Uterus (tissue), 4 donors: Measurements from ENCODE around the gene FBLN5. TPM values are rescaled to one million over a fixed set of nuclear protein-coding genes. Genes with fewer than 3 reads are reported as not detected.
A peak's percentile ranks its signal among the peaks of the same experiment; 100 is the strongest.

Experiments
- DNase-seq, 2 donors: peaks; one replicate each; pipeline ENCODE4 v3.0.0-alpha.2; 2019 to 2020
- H3K27ac ChIP-seq, 2 donors: fragments of 200-600 bp; sonication (generic); 1 replicate in 1 of 2; 2 replicates in 1 of 2; pipeline ENCODE4 v1.5.1; 2016 to 2018
- H3K27me3 ChIP-seq, 2 donors: fragments of 200-600 bp; sonication (generic); one replicate each; pipeline ENCODE4 v1.5.1; 2018 to 2019; ENCODE audit warnings: control low read depth in 1 of 2
- H3K36me3 ChIP-seq, 2 donors: fragments of 200-600 bp; sonication (generic); one replicate each; pipeline ENCODE4 v1.5.1; 2019; ENCODE audit warnings: control low read depth in 1 of 2
- H3K4me1 ChIP-seq, 2 donors: fragments of 200-600 bp; sonication (generic); one replicate each; pipeline ENCODE4 v1.5.1; 2018 to 2019; ENCODE audit warnings: control low read depth in 1 of 2
- H3K4me3 ChIP-seq, 2 donors: fragments of 200-600 bp; sonication (generic); 1 replicate in 1 of 2; 2 replicates in 1 of 2; pipeline ENCODE4 v1.5.1; 2018 to 2019; ENCODE audit warnings: mild to moderate bottlenecking in 1 of 2
- H3K9me3 ChIP-seq, 2 donors: fragments of 200-600 bp; sonication (generic); one replicate each; pipeline ENCODE4 v1.5.1; 2019; ENCODE audit warnings: control low read depth in 1 of 2
- CTCF ChIP-seq, 4 experiments: fragments of 200-600 bp in 2 of 4; fragments of 450-650 bp in 2 of 4; sonication (generic) in 2 of 4; IDR thresholded peaks; one replicate each; pipeline ENCODE4 v1.5.1; 2016 to 2019; ENCODE audit warnings: antibody characterized with exemption in 4 of 4, mild to moderate bottlenecking in 2 of 4, moderate library complexity in 1 of 4
- POLR2A ChIP-seq, 2 donors: fragments of 450-650 bp; IDR thresholded peaks; one replicate each; pipeline ENCODE4 v1.6.1; 2016; ENCODE audit warnings: antibody characterized with exemption in 2 of 2, mild to moderate bottlenecking in 1 of 2, moderate library complexity in 1 of 2
- intact Hi-C: fragments of 100-400 bp; cut with DNase I; formaldehyde crosslinking; loops from one replicate; pipeline ENCODE4 v1.15.1; 2023; ENCODE audit warnings: low total_unique reads
- total RNA-seq, 4 donors: library from RNA; depleted of rRNA in 3 of 4; stranded (reverse); fragments of >200 nt in 3 of 4; gene quantifications; one replicate each; pipeline versions ENCODE4 v1.1.0 to v1.2.4, GENCODE V29; 2014 to 2023
- donor health status: DM: yes; HTN: yes; CAD: no.

The FBLN5 gene
- total RNA-seq, 4 donors from 2014 or later = 48.0 to 304 (median 165) TPM

- Histone ChIP-seq H3K27me3 (no peaks in the 10 kb centered on the region), H3K27ac (peak overlapping the region; percentile 75 to 79)
- intact Hi-C loops = no loop called here
Observed at GRCh38 chr14:91945751-91946621, 1.5 kb downstream of the FBLN5 start.

GRCh38 chr14:91942946-91943345, 4.5 kb downstream of the FBLN5 start:
- no peaks in the 10 kb centered on the region for H3K9me3 ChIP-seq
- no peaks in the 10 kb centered on the region for H3K4me1 ChIP-seq
- H3K27ac ChIP-seq = no peak overlapping the region
- DNase-seq = no peak
- TF ChIP-seq CTCF (IDR thresholded peaks at IDR 0.05) = no peak
- TF ChIP-seq POLR2A (IDR thresholded peaks at IDR 0.05) = no peak
- no peak overlapping the region for H3K4me3 ChIP-seq
- no peaks in the 10 kb centered on the region for H3K27me3 ChIP-seq
- H3K36me3 ChIP-seq = no peaks in the 10 kb centered on the region
- intact Hi-C loops = no loop called here

More at GRCh38 chr14:91945751-91946621, 1.5 kb downstream of the FBLN5 start:
- no peak for DNase-seq
- H3K9me3 ChIP-seq = no peaks in the 10 kb centered on the region
- no peaks in the 10 kb centered on the region for H3K36me3 ChIP-seq
- no peaks in the 10 kb centered on the region for H3K4me1 ChIP-seq
- H3K4me3 ChIP-seq = peak overlapping the region; percentile 49 to 50
- TF ChIP-seq CTCF (IDR thresholded peaks at IDR 0.05) (no peak), POLR2A (IDR thresholded peaks at IDR 0.05) (no peak)

- H3K27ac ChIP-seq = no peak overlapping the region
- H3K9me3 ChIP-seq = no peaks in the 10 kb centered on the region
- no peak overlapping the region for H3K4me3 ChIP-seq
Observed at GRCh38 chr14:91942128-91942527, 5.4 kb downstream of the FBLN5 start.

GRCh38 chr14:91940209-91940608, 7.3 kb downstream of the FBLN5 start:
- H3K36me3 ChIP-seq = no peaks in the 10 kb centered on the region
- no peak for TF ChIP-seq POLR2A (IDR thresholded peaks at IDR 0.05)
- TF ChIP-seq CTCF (IDR thresholded peaks at IDR 0.05) = no peak
- intact Hi-C loops = no loop called here
- no peak overlapping the region for H3K4me3 ChIP-seq
- H3K27ac ChIP-seq = no peak overlapping the region
- H3K27me3 ChIP-seq = no peaks in the 10 kb centered on the region
- no peak for DNase-seq
- no peaks in the 10 kb centered on the region for H3K9me3 ChIP-seq
- no peaks in the 10 kb centered on the region for H3K4me1 ChIP-seq

More at GRCh38 chr14:91942128-91942527, 5.4 kb downstream of the FBLN5 start:
- no peaks in the 10 kb centered on the region for H3K4me1 ChIP-seq
- no peak for DNase-seq
- no peaks in the 10 kb centered on the region for H3K36me3 ChIP-seq
- intact Hi-C loops = no loop called here
- no peak for TF ChIP-seq CTCF (IDR thresholded peaks at IDR 0.05)
- no peak for TF ChIP-seq POLR2A (IDR thresholded peaks at IDR 0.05)
- H3K27me3 ChIP-seq = no peaks in the 10 kb centered on the region

- Histone ChIP-seq H3K27me3 (no peaks in the 10 kb centered on the region), H3K36me3 (no peaks in the 10 kb centered on the region), H3K9me3 (no peaks in the 10 kb centered on the region), H3K4me1 (no peaks in the 10 kb centered on the region), H3K27ac (no peak overlapping the region), H3K4me3 (no peak overlapping the region)
- no peak for DNase-seq
- intact Hi-C loops = no loop called here
- no peak for TF ChIP-seq CTCF (IDR thresholded peaks at IDR 0.05)
- no peak for TF ChIP-seq POLR2A (IDR thresholded peaks at IDR 0.05)
Observed at GRCh38 chr14:91935586-91935985, 11.9 kb downstream of the FBLN5 start.
